GM19238 (cell line): ENCODE data around the gene PLEKHA7.
"Not testable (repeated sequence)": the region's sequence is repeated elsewhere in the genome, so short reads cannot be mapped to it uniquely, and the experiment has no call there.

ENCODE experiments used
- DNase-seq: peaks from one replicate; pipeline ENCODE4 v3.0.0; 2011; ENCODE audit warnings: low spot score; ENCODE audit not compliant: insufficient read length

Gene PLEKHA7

GRCh38 chr11:16979703-16980622 is 34.3 kb downstream of the PLEKHA7 start:
- DNase-seq = no peak

GRCh38 chr11:16977994-16978315 is 36.3 kb downstream of the PLEKHA7 start:
- no peak for DNase-seq

GRCh38 chr11:16977136-16977993 is 36.8 kb downstream of the PLEKHA7 start:
- no peak for DNase-seq

GRCh38 chr11:16976379-16976778 is 37.8 kb downstream of the PLEKHA7 start:
- DNase-seq = no peak

- no peak for DNase-seq
These were observed 38.3 kb downstream of the PLEKHA7 start for GRCh38 chr11:16975906-16976305.

- no peak for DNase-seq
These were observed 40.8 kb downstream of the PLEKHA7 start for GRCh38 chr11:16973338-16973964.

GRCh38 chr11:16969010-16969999 is 44.9 kb downstream of the PLEKHA7 start:
- DNase-seq = no peak

GRCh38 chr11:16968196-16968595 is 46.0 kb downstream of the PLEKHA7 start:
- DNase-seq = no peak

GRCh38 chr11:16966930-16967671 is 47.1 kb downstream of the PLEKHA7 start:
- no peak for DNase-seq

- DNase-seq = no peak
These were observed 49.7 kb downstream of the PLEKHA7 start for GRCh38 chr11:16964501-16964900.

GRCh38 chr11:16963316-16963876 is 50.8 kb downstream of the PLEKHA7 start:
- no peak for DNase-seq

GRCh38 chr11:16962589-16962988 is 51.6 kb downstream of the PLEKHA7 start:
- DNase-seq = not testable (repeated sequence)

- DNase-seq = no peak
These were observed 52.1 kb downstream of the PLEKHA7 start for GRCh38 chr11:16962146-16962545.

GRCh38 chr11:16960250-16960649 is 54.0 kb downstream of the PLEKHA7 start:
- DNase-seq = no peak

GRCh38 chr11:16959602-16960001 is 54.6 kb downstream of the PLEKHA7 start:
- no peak for DNase-seq

GRCh38 chr11:16958833-16959232 is 55.4 kb downstream of the PLEKHA7 start:
- DNase-seq = no peak

GRCh38 chr11:16956538-16957153 is 57.6 kb downstream of the PLEKHA7 start:
- DNase-seq = no peak

- no peak for DNase-seq
These were observed 60.6 kb downstream of the PLEKHA7 start for GRCh38 chr11:16953663-16954062.
